Mucosa of descending colon (tissue), 3 donors: Measurements from ENCODE around the gene KDM4C. TPM values are rescaled to one million over a fixed set of nuclear protein-coding genes. Genes with fewer than 3 reads are reported as not detected.

Source experiments
- ATAC-seq: fragments of 200-7000 bp; cut with Tn5 transposase; one replicate; pipeline ENCODE4 v1.9.1; 2020; ENCODE audit warnings: mild to moderate bottlenecking, moderate library complexity
- DNase-seq, 3 donors: peaks; one replicate each; pipeline ENCODE4 v3.0.0-alpha.2; 2020
- H3K36me3 ChIP-seq: fragments of 200-600 bp; one replicate; pipeline ENCODE4 v1.8.0; 2021; ENCODE audit warnings: low read depth, mild to moderate bottlenecking
- H3K4me1 ChIP-seq: fragments of 200-600 bp; one replicate; pipeline ENCODE4 v1.8.0; 2021; ENCODE audit warnings: low read depth, mild to moderate bottlenecking
- H3K4me3 ChIP-seq: fragments of 200-600 bp; one replicate; pipeline ENCODE4 v1.8.0; 2021; ENCODE audit warnings: mild to moderate bottlenecking
- H3K9me3 ChIP-seq: fragments of 200-600 bp; one replicate; pipeline ENCODE4 v1.8.0; 2021; ENCODE audit warnings: mild to moderate bottlenecking
- intact Hi-C, 2 donors: fragments of 100-400 bp; cut with DNase I in 1 of 2; cut with micrococcal nuclease in 1 of 2; formaldehyde crosslinking; loops; one replicate each; pipeline versions ENCODE4 v1.11.0 to v1.11.1; 2022; cut with DNase I, micrococcal nuclease
- total RNA-seq, 3 donors: library from RNA; stranded (reverse); fragmentation: NEBNext Ultra II Directional in 2 of 3; extraction: Animal tissue kit (Norgen Biotek cat#: 25700) in 2 of 3; gene quantifications; one replicate each; pipeline versions ENCODE4 v1.2.1 to v1.2.4, GENCODE V29; 2021 to 2023
- TF ChIP-seq, protein P1 (sequence below): fragments of 200-600 bp; IDR thresholded peaks from one replicate; pipeline ENCODE4 v1.8.0; 2022; ENCODE audit warnings: antibody characterized with exemption, mild to moderate bottlenecking
- donor health status: DM: no; HTN: no; CAD: no; lungs with moderate emphysema.
- donor health status: DM: no; HTN: no; CAD: no.
- donor health status: DM: no; HTN: yes; CAD: no.

Gene KDM4C
- total RNA-seq, 3 donors from 2014 or later, result 44.6 to 74.9 (median 50.9) TPM

DNA sequence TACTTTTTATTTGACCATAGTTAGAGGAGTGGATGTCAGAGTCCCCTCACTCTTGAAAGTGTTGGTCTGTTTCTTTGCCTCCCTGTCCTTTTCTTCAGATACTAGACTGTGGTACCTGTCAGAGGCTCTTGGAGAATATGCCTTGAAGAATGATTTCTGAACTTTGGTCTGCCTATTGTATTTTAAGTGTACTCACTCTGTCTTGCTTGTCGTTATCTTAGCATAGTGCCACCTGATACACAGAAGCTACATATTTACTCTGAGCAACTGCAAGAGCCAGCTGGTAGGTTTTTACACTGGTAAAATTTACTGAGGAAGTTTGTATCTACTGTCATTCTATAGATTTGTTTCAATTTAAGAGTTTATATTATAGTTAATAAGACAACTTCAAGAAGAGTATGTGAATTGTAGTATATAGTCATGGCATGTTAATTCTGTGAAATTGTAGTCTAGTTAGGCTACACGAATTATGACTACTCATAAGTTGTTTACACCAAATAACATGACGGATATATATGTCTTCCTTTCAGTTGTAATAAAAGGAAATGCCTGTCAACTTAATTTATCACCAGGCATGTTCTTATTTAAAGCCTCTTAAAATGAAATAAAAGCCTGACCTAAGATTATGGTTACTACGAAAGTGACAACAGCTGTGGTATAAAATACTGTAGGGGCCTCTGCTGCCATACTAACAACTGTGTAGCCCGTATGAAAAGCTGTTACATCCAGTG is 201.7 kb downstream of the KDM4C start:
- TF ChIP-seq, protein P1, sequence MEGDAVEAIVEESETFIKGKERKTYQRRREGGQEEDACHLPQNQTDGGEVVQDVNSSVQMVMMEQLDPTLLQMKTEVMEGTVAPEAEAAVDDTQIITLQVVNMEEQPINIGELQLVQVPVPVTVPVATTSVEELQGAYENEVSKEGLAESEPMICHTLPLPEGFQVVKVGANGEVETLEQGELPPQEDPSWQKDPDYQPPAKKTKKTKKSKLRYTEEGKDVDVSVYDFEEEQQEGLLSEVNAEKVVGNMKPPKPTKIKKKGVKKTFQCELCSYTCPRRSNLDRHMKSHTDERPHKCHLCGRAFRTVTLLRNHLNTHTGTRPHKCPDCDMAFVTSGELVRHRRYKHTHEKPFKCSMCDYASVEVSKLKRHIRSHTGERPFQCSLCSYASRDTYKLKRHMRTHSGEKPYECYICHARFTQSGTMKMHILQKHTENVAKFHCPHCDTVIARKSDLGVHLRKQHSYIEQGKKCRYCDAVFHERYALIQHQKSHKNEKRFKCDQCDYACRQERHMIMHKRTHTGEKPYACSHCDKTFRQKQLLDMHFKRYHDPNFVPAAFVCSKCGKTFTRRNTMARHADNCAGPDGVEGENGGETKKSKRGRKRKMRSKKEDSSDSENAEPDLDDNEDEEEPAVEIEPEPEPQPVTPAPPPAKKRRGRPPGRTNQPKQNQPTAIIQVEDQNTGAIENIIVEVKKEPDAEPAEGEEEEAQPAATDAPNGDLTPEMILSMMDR, result no peak
- H3K4me3 ChIP-seq, result no peak overlapping the region
- no peaks in the 10 kb centered on the region for H3K9me3 ChIP-seq
- no peaks in the 10 kb centered on the region for H3K36me3 ChIP-seq
- DNase-seq (peak in 1 of 3 donors; percentile 12), ATAC-seq (peak; percentile 87)
- H3K4me1 ChIP-seq, result peaks cover 12% of the 10 kb centered on the region
- intact Hi-C loops, result no loop called here

DNA sequence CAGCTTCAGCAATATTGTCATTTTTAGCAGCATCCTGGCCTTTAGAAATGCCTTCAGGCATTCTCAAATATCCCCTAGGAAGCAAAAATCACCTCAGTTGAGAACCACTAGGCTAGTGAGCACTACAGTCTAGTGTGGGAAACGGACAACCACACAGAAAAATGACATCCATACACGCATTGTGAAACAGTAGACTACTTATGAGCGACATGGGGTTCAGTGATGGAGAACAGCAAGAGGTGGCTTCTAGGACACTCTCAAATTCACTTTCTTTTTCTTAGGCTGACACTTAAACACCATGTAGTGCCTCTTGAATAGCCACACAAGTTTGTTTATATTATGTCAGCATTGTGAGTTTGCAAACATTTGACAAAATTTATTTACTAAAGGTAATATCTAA is 203.0 kb downstream of the KDM4C start:
- H3K4me3 ChIP-seq, result no peak overlapping the region
- H3K9me3 ChIP-seq, result no peaks in the 10 kb centered on the region
- intact Hi-C loops, result no loop called here
- ATAC-seq (no peak), DNase-seq (no peak)
- H3K4me1 ChIP-seq, result peaks cover 12% of the 10 kb centered on the region
- no peaks in the 10 kb centered on the region for H3K36me3 ChIP-seq
- TF ChIP-seq, protein P1, result no peak

DNA sequence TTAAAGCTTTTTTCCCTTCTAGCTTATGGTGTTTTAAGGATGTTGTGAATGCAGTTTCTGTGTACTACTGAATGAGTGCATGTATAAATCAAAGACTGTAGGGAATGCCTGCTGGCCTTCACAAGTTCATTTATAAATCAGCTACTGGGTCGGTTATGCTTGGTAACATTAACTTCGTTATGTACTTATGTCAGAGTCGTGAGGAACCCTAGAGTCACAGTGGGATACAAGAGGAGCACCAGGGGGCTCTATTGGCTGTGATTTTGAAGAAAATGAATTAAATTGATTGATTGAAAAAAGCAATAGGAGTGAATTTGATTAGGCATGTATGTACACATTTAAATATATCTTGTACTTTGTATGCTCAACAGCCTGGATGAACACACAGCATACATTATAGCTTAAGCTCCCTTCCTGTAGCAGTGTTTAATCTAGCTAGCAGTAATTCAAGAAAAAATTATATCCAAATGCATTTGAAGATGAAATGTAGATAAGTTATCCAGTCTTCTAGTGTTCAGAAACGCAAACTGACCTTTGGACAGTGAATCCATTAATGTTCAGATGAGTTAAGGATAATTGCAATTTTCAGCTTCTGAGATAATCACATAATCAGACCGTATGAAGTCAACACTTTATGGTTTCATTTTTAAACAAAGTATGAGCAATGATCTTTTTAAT is 204.2 kb downstream of the KDM4C start:
- H3K4me3 ChIP-seq, result no peak overlapping the region
- TF ChIP-seq, protein P1, result no peak
- intact Hi-C loops, result no loop called here
- DNase-seq (no peak), ATAC-seq (no peak)
- no peaks in the 10 kb centered on the region for H3K9me3 ChIP-seq
- no peaks in the 10 kb centered on the region for H3K36me3 ChIP-seq
- peaks cover 12% of the 10 kb centered on the region for H3K4me1 ChIP-seq

DNA sequence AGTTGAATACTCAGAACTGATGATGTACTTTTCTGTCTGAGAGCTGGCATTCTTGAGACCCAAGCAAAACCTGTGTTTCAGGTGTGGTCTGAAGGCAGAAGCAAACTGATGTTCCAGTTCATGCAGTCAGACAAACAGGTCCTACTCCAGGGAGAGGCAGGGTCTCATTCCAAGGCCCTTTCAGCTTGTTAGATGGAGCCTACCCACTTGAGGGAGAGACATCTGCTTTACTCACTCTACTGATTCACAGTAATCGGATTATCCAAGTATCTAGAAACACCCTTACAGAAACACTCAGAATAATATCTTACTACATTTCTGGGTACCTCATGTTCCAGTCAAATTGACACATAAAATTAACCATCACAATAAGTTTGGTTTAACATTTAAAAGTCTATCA is 207.8 kb downstream of the KDM4C start:
- TF ChIP-seq, protein P1, result no peak

DNA sequence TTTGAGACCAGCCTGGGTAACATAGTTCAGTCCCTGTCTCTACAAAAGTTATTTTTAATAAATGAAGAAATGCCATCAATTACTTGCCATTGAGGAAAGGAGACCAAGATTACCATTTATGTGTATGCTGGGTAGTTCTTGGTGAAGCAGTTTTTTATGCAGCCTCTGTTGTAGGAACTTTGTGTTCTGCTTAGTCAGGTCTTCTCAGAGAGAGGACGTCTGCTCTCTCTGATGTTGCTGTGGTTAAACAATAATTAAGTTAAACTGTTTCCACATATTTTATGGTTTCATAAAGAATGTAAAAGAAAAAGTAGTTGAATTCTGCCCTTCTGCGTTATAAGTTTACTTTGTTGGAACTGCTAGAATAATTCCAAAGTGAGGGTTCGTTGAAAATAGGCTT is 210.5 kb downstream of the KDM4C start:
- Histone ChIP-seq H3K9me3 (no peaks in the 10 kb centered on the region), H3K36me3 (no peaks in the 10 kb centered on the region), H3K4me1 (no peaks in the 10 kb centered on the region), H3K4me3 (no peak overlapping the region)
- ATAC-seq (no peak), DNase-seq (no peak)
- intact Hi-C loops, result no loop called here
- TF ChIP-seq, protein P1, result no peak

More for the DNA sequence above, 207.8 kb downstream of the KDM4C start:
- no peak for ATAC-seq
- Histone ChIP-seq H3K9me3 (no peaks in the 10 kb centered on the region), H3K36me3 (no peaks in the 10 kb centered on the region), H3K4me1 (peaks cover 3% of the 10 kb centered on the region), H3K4me3 (no peak overlapping the region)
- DNase-seq, result no peak
- intact Hi-C loops, result no loop called here
